ENCODE data around the gene CEP120. TPM values are rescaled to one million over a fixed set of nuclear protein-coding genes. Genes with fewer than 3 reads are reported as not detected.
"Not testable (repeated sequence)": the region's sequence is repeated elsewhere in the genome, so short reads cannot be mapped to it uniquely, and the experiment has no call there.

CEP120 gene
- total RNA-seq, 1 donor from 2014 or later, result 19.5 TPM

DNA sequence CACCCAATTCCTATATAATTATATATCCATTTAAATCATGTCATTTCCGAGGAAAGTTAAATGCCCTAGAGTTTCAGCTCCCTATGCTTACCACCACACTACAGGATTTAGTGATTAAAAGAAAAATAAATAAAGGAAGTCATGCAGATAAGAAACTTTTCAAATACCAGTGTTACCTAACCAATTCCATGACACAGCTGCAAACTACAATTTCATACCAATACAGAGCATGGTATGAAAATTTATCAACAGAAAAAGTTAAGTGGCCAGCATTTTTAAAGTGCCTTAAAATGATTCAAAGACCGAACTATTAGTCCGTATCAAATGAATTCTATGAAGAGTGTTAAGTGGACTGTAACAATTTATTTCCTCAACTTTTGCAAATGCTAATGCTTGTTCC is 35.9 kb downstream of the CEP120 start:
- no peak for DNase-seq (ENCODE audit: low spot score)

DNA sequence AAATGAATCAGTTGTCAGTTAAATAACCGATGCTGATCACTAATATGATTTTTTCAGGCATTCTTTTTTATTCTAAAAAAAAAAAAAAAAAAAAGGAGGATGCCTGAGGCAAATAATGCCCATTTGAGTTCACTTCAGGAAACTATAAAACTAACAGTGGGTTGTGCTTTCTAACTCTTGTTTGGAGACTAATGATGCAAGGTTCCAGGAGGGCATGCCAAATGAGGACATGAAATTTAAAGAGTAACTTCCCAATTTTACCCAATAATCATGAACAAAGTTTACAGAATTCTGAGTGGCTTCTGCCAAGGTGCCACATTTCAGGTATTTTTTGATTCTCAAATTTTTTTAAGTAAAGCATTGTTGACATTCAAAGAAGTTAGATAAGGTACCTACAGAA is 41.0 kb downstream of the CEP120 start:
- DNase-seq (ENCODE audit: low spot score), result no peak

- peak; percentile 14 for DNase-seq (ENCODE audit: low spot score)
Measured at GRCh38 chr5:123371575-123372179, 51.5 kb downstream of the CEP120 start.

GRCh38 chr5:123369371-123369968 is 53.7 kb downstream of the CEP120 start:
- no peak for DNase-seq (ENCODE audit: low spot score)

DNA sequence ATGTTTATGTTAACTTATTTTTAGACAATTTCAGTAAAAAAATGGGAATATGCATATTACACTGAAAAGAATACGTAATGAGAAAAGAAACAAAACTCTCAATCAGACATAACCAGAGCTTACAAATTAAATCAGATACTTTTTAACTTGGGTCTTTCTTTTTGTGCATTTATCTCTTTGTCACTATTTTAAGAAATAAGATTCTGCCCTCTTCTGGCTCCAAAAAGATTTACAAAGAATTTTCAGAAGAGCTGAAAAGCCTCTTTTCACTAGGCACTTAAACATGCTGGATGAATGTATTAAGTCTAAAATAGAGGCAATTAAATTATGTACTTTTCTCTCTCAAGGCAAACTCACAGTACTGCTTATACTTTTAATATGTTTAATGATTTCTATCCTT is 55.5 kb downstream of the CEP120 start:
- DNase-seq (ENCODE audit: low spot score), result no peak

DNA sequence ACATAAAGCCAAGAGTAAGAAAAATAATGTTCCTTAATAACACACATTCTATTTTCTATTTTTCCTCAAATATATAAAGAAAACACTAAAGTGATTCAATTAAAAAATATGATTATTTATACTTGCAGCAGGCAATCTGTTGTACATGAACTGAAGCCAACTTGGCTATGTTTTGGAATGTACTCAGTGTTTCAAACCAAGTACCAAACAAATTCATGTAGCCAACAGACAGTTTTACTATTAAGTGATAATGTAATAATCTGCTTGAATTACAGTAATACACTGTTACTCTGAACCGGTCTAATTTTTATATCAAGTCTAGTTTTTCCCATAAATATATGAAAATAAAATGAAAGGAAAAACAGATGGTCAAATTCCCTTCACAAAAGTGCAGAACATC is 58.0 kb downstream of the CEP120 start:
- no peak for DNase-seq (ENCODE audit: low spot score)

DNA sequence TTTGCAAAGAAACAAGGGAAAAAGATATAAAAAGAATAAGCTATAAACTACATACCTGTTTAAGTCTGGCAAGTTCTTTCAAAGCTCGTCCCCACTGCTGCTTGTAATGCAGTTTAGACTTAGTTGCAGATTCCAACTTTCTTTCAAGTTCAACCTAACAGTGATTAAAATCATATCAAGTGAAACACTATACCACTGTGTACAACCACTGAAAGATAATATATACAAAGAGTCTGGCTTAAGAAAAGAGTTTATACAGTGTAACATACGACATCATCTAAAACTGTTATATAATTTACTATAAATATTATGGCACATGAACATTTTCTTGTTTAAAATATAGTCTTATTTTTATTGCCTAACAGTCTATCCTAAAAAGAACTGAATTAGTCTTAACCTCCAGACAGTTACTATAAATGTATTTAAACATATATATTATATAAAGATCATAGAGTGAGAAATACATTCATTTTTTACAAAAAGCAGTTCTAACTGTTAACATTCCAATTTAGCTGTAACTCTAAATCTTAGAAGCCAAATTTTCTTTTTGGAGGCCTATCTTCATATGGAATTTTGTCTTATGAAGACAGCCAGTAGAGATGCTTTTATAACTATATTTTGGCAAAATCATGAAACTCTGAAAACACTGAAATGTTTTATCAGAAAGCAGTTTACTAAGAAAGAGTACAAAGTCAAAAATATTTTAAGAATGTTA is 58.6 kb downstream of the CEP120 start:
- no peak for DNase-seq (ENCODE audit: low spot score)

DNA sequence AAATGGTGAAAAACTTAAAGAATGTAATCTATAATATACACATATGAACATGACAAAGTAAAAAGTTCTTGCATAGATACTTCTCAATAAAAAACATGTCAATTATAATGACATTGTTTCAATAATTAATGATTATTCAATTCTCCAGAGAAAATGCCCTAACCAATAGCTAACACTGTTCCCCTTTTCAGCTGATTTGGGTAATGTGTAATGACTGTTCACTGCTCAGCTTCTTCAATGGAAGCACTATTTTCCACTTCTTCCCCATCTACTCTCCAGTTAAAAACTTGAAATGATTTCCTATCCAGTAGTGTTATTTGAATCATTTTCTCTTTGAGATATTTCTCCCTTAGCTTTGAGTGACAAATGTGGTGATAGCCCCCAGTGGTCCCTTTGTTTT is 62.3 kb downstream of the CEP120 start:
- no peak for DNase-seq (ENCODE audit: low spot score)

GRCh38 chr5:123360201-123360571 is 63.0 kb downstream of the CEP120 start:
- DNase-seq (ENCODE audit: low spot score), result no peak

DNA sequence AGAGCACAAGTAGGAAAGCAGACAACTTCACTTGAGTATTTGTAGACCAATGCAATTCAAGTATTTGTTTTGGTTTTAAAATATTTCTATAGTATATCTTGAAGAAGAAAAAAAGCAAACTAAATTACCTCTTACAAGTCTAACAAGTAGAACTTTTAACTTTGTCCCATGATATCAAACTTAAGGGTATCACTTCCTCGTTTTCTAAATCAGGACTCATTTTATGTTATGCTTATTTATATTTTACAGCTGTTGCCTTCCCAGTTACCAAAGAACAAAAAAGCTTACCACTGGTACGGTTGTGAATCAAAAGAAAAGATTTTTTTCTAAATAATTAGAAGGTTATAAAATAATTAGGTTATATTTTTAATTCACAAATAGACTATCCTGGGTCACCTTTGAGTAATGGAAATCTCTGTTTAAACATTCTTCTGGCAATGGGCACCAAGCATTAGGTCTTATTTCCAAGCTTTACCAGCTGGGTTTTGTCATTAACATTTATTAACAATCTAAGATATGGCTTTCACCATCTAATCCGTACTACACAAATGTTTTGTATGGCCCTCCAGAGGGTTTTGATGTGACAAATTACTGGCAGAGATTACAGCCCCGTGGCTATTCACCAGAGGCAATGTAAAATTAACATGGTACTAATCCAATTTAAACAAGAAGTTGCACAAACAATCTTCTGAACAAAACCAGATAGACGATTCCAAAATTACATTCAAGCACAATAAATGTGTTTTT is 63.6 kb downstream of the CEP120 start:
- DNase-seq (ENCODE audit: low spot score), result peak; percentile 17

- no peak for DNase-seq (ENCODE audit: low spot score)
Measured at GRCh38 chr5:123358751-123359150, 64.5 kb downstream of the CEP120 start.

GRCh38 chr5:123358304-123358703 is 64.9 kb downstream of the CEP120 start:
- DNase-seq (ENCODE audit: low spot score), result no peak

- DNase-seq (ENCODE audit: low spot score), result no peak
Measured at GRCh38 chr5:123351820-123352219, 71.4 kb downstream of the CEP120 start.

- no peak for DNase-seq (ENCODE audit: low spot score)
Measured at GRCh38 chr5:123351240-123351639, 72.0 kb downstream of the CEP120 start.

- DNase-seq (ENCODE audit: low spot score), result no peak
Measured at GRCh38 chr5:123350742-123351141, 72.5 kb downstream of the CEP120 start.

GRCh38 chr5:123344816-123345426 is 78.3 kb downstream of the CEP120 start:
- DNase-seq (ENCODE audit: low spot score), result peak; percentile 12

- DNase-seq (ENCODE audit: low spot score), result no peak
Measured at GRCh38 chr5:123340928-123341327, 82.3 kb downstream of the CEP120 start.

DNA sequence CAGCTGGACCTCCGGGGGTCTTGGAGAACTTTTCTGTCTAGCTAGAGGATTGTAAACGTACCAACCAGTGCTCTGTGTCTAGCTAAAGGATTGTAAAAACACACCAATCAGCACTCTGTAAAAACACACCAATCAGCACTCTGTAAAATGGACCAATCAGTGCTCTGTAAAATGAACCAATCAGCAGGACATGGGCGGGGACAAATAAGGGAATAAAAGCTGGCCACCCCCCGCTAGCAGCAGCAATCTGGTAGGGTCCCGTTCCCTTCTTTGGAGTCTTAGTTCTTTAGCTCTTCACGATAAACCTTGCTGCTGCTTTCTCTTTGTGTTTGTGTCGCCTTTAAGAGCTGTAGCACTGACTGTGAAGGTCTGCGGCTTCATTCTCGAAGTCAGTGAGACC is 114.8 kb downstream of the CEP120 start:
- not testable (repeated sequence) for DNase-seq (ENCODE audit: low spot score)

GRCh38 chr5:123305751-123306150 is 117.5 kb downstream of the CEP120 start:
- DNase-seq (ENCODE audit: low spot score), result no peak

DNA sequence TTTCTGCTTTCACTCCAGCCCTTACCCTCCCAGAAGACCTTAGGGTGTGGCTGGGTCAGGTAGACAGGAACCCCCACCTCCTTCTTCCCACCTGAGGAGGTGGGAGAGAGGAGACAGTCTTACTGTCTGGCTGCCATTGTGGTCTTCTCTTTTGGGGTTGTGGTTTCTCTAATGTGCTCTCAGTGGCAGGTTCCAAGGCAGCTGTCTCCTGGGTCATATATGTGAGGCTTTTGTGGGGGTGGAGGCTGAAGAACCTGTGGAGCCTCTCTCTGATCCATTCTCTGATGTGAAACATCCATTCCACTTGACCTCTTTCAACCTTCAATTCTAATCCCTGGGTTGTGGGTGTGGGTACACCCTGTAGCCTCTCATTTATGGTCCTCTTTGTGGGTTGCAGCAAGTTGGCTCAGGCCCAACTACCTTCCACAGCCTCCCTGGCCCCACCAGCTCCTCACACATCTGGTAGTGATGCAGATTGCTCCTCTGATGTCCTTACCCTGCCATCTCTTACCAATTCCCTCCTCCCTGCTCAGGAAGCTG is 118.4 kb downstream of the CEP120 start:
- DNase-seq (ENCODE audit: low spot score), result no peak

DNA sequence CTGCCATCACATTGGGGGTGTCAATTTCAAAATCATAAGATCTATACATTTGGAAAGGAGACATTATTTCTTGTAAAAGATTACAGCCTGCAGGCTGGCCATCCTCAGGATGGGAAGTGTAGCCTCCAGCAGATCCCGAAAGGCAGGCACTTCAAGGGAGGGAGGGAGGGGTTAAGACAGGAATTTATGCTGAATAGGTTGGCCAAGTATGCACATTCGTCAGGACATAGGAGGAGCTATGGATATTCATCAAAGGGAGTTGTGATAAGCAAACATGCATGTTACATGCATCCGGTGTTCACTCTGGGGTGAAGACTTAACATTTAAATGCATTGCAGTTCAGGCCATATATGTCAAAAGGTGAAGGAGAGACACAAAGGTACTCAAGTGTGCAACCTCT is 119.4 kb downstream of the CEP120 start:
- DNase-seq (ENCODE audit: low spot score), result no peak

DNA sequence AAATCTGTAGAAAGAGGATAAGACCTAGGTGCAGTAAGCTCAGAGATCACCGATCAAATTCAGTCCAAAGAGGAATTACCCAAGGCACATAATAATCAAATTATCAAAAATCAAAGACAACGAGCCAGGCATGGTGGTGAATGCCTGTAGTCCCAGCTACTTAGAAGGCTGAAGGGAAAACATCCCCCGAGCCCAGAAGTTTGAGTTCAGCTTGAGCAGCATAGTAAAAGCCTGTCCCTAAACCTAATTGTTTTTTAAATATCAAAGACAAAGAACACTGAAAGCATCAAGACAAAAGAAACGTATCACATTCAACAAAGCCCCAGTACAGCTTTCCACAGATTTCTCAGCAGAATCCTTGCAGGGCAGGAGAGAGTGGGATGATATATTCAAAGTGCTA is 122.9 kb downstream of the CEP120 start:
- no peak for DNase-seq (ENCODE audit: low spot score)
